ENCODE data around the gene EAF1. TPM values are rescaled to one million over a fixed set of nuclear protein-coding genes. Genes with fewer than 3 reads are reported as not detected.

The EAF1 gene
- total RNA-seq, 3 donors from 2014 or later: 15.6 to 23.4 (median 21.3) TPM

GRCh38 chr3:15486979-15487378 lies 59.6 kb downstream of the EAF1 start:
- H3K36me3 ChIP-seq (ENCODE audit: low read depth): no peaks in the 10 kb centered on the region
- H3K4me3 ChIP-seq: no peak overlapping the region
- no peaks in the 10 kb centered on the region for H3K4me1 ChIP-seq (ENCODE audit: low read depth)
- intact Hi-C loops (cut with DNase I, micrococcal nuclease): no loop called here
- no peak for ATAC-seq
- no peak for DNase-seq
- no peaks in the 10 kb centered on the region for H3K9me3 ChIP-seq
- TF ChIP-seq CTCF (IDR thresholded peaks at IDR 0.05): no peak

GRCh38 chr3:15488002-15488401 lies 60.6 kb downstream of the EAF1 start:
- no peaks in the 10 kb centered on the region for H3K9me3 ChIP-seq
- TF ChIP-seq CTCF (IDR thresholded peaks at IDR 0.05): no peak
- ATAC-seq (no peak), DNase-seq (no peak)
- no peaks in the 10 kb centered on the region for H3K4me1 ChIP-seq (ENCODE audit: low read depth)
- intact Hi-C loops (cut with DNase I, micrococcal nuclease): no loop called here
- H3K4me3 ChIP-seq: no peak overlapping the region
- H3K36me3 ChIP-seq (ENCODE audit: low read depth): no peaks in the 10 kb centered on the region

- DNase-seq (no peak), ATAC-seq (no peak)
- intact Hi-C loops (cut with DNase I, micrococcal nuclease): no loop called here
- no peak overlapping the region for H3K4me3 ChIP-seq
- TF ChIP-seq CTCF (IDR thresholded peaks at IDR 0.05): no peak
- no peaks in the 10 kb centered on the region for H3K9me3 ChIP-seq
- no peaks in the 10 kb centered on the region for H3K4me1 ChIP-seq (ENCODE audit: low read depth)
- H3K36me3 ChIP-seq (ENCODE audit: low read depth): no peaks in the 10 kb centered on the region
Measured at GRCh38 chr3:15490158-15490557, 62.8 kb downstream of the EAF1 start.

GRCh38 chr3:15491143-15491542 lies 63.7 kb downstream of the EAF1 start:
- no peaks in the 10 kb centered on the region for H3K9me3 ChIP-seq
- DNase-seq (no peak), ATAC-seq (no peak)
- no peaks in the 10 kb centered on the region for H3K36me3 ChIP-seq (ENCODE audit: low read depth)
- TF ChIP-seq CTCF (IDR thresholded peaks at IDR 0.05): no peak
- H3K4me1 ChIP-seq (ENCODE audit: low read depth): no peaks in the 10 kb centered on the region
- no peak overlapping the region for H3K4me3 ChIP-seq
- intact Hi-C loops (cut with DNase I, micrococcal nuclease): no loop called here

Other genes with a start within 250 kb of the EAF1 start
- 10 to 100 TPM; 26.8 to 56.5 (median 44.9) TPM for gene CAPN7, start 221.4 kb upstream of the EAF1 start, total RNA-seq
- gene SH3BP5, start 95.0 kb upstream of the EAF1 start, total RNA-seq: 10 to 100 TPM in 2 of 3 donors, 1 to 10 TPM in 1; 5.9 to 20.8 (median 10.9) TPM
- gene METTL6, start 54 bp upstream of the EAF1 start, total RNA-seq: 10 to 100 TPM; 10.1 to 13.7 (median 10.1) TPM
- gene COLQ, start 94.1 kb downstream of the EAF1 start, total RNA-seq: 1 to 10 TPM; 1.1 to 3.0 (median 1.5) TPM
- gene HACL1, start 174.0 kb downstream of the EAF1 start, total RNA-seq: 10 to 100 TPM; 15.0 to 24.2 (median 19.4) TPM
- gene BTD, start 174.1 kb downstream of the EAF1 start, total RNA-seq: 10 to 100 TPM; 22.6 to 32.5 (median 26.6) TPM

Data from mucosa of descending colon (tissue), 3 donors.